ENCODE measurements around the gene U2AF2. TPM values are rescaled to one million over a fixed set of nuclear protein-coding genes. Genes with fewer than 3 reads are reported as not detected.
A peak's percentile ranks its signal among the peaks of the same experiment; 100 is the strongest.

Gene U2AF2
- total and polyA plus RNA-seq, 2 of the 8 experiments (the other 6 are each of a cell fraction or from before 2014, with no cell fraction given) = 162 to 252 TPM

DNA sequence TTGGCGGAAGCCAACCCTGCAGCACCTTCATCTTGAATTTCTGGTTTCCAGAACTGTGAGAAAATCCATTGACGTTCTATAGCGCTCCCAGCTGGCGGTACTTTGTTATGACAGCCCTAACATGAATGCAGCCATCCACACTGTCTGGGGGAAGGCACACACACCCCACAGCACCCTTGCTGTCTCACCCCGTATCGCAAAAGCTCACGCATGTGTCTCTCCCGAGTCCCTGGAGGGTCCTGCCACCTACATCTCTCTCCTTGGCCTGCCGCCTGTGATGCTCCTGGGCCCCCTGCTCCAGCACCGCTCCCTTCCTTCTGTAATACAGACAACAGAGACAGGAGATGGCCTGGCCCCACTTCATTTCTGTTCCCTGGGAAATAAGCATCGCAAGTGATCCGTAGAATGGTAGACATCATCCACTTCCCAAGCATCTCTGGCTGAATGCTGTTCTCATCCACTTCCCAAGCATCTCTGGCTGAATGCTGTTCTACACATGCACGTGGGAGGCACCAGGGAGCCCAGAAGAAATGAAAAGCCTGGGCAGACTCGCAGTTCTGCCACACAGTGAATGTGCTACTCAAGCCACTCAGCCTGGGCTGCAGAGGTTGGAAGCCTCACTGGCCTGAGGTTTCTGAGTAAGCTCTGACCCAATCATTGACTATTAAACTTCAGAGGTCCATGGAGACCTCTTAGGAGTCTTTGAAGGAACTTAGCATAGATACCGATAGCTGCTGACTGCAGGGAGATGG lies 49.8 kb downstream of the U2AF2 start:
- no peak overlapping the region for H2BK15ac ChIP-seq (ENCODE audit: low read length)
- H2BK120ac ChIP-seq (replicated peaks; ENCODE audit: low read depth, low read length) = no peak overlapping the region
- H3K4me2 ChIP-seq (ENCODE audit: insufficient read depth in 1 of 2, low read depth in 2 of 2, low read length in 2 of 2) = no peak overlapping the region
- DNase-seq (ENCODE audit: low read depth in 1 of 2, low spot score in 2 of 2) = no peak
- no peak overlapping the region for H2BK12ac ChIP-seq (ENCODE audit: low read depth, low read length)
- no peak overlapping the region for H3K27ac ChIP-seq (ENCODE audit: low read depth, low read length)
- no peak for FAIRE-seq
- no peak overlapping the region for H3K9ac ChIP-seq (replicated peaks in 1 of 4; ENCODE audit: extremely low read depth in 1 of 4, low read depth in 3 of 4, low read length in 3 of 4)
- H2BK5ac ChIP-seq (ENCODE audit: low read depth, low read length) = no peak overlapping the region
- no peaks in the 10 kb centered on the region; a peak in 1 of 7 replicates for H3K4me1 ChIP-seq (replicated peaks in 1 of 4; ENCODE audit: control insufficient read depth in 3 of 4, insufficient read depth in 4 of 4, low read length in 3 of 4)
- H3K14ac ChIP-seq (ENCODE audit: insufficient read length) = no peak overlapping the region
- no peak overlapping the region for H4K91ac ChIP-seq (replicated peaks; ENCODE audit: insufficient read length, low read length)
- no peak for TF ChIP-seq SRF (IDR thresholded peaks at IDR 0.05; ENCODE audit: low read depth, low read length)
- TF ChIP-seq, protein P1, sequence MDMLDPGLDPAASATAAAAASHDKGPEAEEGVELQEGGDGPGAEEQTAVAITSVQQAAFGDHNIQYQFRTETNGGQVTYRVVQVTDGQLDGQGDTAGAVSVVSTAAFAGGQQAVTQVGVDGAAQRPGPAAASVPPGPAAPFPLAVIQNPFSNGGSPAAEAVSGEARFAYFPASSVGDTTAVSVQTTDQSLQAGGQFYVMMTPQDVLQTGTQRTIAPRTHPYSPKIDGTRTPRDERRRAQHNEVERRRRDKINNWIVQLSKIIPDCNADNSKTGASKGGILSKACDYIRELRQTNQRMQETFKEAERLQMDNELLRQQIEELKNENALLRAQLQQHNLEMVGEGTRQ (IDR thresholded peaks at IDR 0.05; ENCODE audit: low read length) = no peak
- TF ChIP-seq TCF12 (IDR thresholded peaks at IDR 0.05; ENCODE audit: low read depth, low read length) = no peak
- TF ChIP-seq, protein P2, sequence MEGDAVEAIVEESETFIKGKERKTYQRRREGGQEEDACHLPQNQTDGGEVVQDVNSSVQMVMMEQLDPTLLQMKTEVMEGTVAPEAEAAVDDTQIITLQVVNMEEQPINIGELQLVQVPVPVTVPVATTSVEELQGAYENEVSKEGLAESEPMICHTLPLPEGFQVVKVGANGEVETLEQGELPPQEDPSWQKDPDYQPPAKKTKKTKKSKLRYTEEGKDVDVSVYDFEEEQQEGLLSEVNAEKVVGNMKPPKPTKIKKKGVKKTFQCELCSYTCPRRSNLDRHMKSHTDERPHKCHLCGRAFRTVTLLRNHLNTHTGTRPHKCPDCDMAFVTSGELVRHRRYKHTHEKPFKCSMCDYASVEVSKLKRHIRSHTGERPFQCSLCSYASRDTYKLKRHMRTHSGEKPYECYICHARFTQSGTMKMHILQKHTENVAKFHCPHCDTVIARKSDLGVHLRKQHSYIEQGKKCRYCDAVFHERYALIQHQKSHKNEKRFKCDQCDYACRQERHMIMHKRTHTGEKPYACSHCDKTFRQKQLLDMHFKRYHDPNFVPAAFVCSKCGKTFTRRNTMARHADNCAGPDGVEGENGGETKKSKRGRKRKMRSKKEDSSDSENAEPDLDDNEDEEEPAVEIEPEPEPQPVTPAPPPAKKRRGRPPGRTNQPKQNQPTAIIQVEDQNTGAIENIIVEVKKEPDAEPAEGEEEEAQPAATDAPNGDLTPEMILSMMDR (IDR thresholded peaks at IDR 0.05; ENCODE audit: control extremely low read depth in 1 of 3, insufficient read depth in 1 of 3, low read depth in 1 of 3, low read length in 3 of 3) = peak; percentile 2 to 35 (median 17); a peak in 3 of 4 replicates
- no peak for TF ChIP-seq JUND (IDR thresholded peaks at IDR 0.05; ENCODE audit: low read length)
- no peak overlapping the region for H3K18ac ChIP-seq (ENCODE audit: extremely low read depth, low read length)
- H2AK5ac ChIP-seq (ENCODE audit: low read depth, low read length) = no peak overlapping the region
- 93% methylated on average over 15 of the region's 15 CpGs; no CpG with 5 or more reads in 1 of the 2 experiments for WGBS, 2 experiments (ENCODE audit: extremely low coverage in 1 of 2, insufficient coverage in 1 of 2, insufficient read length in 1 of 2, insufficient replicate concordance in 2 of 2, low coverage in 1 of 2, low lambda C conversion rate in 2 of 2, missing lambda C conversion rate in 1 of 2)
- H2BK20ac ChIP-seq (ENCODE audit: low read length) = no peak overlapping the region
- no peak overlapping the region for H4K8ac ChIP-seq (ENCODE audit: extremely low read depth, insufficient read depth, low read length)
- CTCF ChIA-PET (ENCODE audit: partially characterized antibody) = interaction anchor here (0.6 to 2.3 kb wide), 5 partner anchors 10 to 362 kb away, joined by 3 to 12 read pairs (median 5); no protein-coding TSS in a partner anchor
- peaks cover 16 to 29% of the 10 kb centered on the region in 2 experiments; a peak in 3 of 4 replicates for H3K9me3 ChIP-seq (ENCODE audit: insufficient read depth in 2 of 2, low read depth in 1 of 2, low read length in 1 of 2)
- H3K79me1 ChIP-seq (ENCODE audit: low read depth, low read length) = no peaks in the 10 kb centered on the region
- H3K79me2 ChIP-seq (ENCODE audit: control insufficient read depth in 1 of 2, insufficient read depth in 2 of 2, low read length in 2 of 2) = no peaks in the 10 kb centered on the region
- H3K27me3 ChIP-seq (replicated peaks in 1 of 4; ENCODE audit: control insufficient read depth in 3 of 4, extremely low read depth in 1 of 4, insufficient read depth in 3 of 4, low read length in 3 of 4) = no peaks in the 10 kb centered on the region
- H4K5ac ChIP-seq (ENCODE audit: insufficient read length, low read depth, low read length) = no peak overlapping the region
- no peak overlapping the region for H3K56ac ChIP-seq (replicated peaks; ENCODE audit: insufficient read length, low read depth, low read length)
- no peak overlapping the region for H2AFZ ChIP-seq (ENCODE audit: low read length)
- H3K23me2 ChIP-seq (ENCODE audit: low read depth, low read length) = no peaks in the 10 kb centered on the region
- no peak overlapping the region for H3K4ac ChIP-seq (replicated peaks; ENCODE audit: insufficient read length, low read depth, low read length)
- no peak overlapping the region for H3K4me3 ChIP-seq (ENCODE audit: extremely low read depth in 1 of 4, insufficient read depth in 2 of 4, low read depth in 3 of 4, low read length in 4 of 4)
- H4K20me1 ChIP-seq (replicated peaks in 1 of 2; ENCODE audit: control insufficient read depth in 1 of 2, insufficient read depth in 2 of 2, low read length in 2 of 2) = no peaks in the 10 kb centered on the region
- H3K23ac ChIP-seq (ENCODE audit: insufficient read length) = no peak overlapping the region
- peaks cover 0 to 8% (median 0%) of the 10 kb centered on the region in 4 experiments; a peak in 1 of 8 replicates for H3K36me3 ChIP-seq (ENCODE audit: control insufficient read depth in 2 of 4, insufficient read depth in 4 of 4, low read length in 3 of 4)
- POLR2A ChIA-PET (ENCODE audit: partially characterized antibody) = no interaction called here

Data from H1 (cell line).